Transverse colon (tissue), 3 donors: Measurements from ENCODE around the gene OSBPL10.

Source experiments
- EP300 ChIP-seq: sonication (generic); formaldehyde crosslinking; IDR thresholded peaks from one replicate; pipeline ENCODE4 v1.6.1; 2017; ENCODE audit warnings: antibody characterized with exemption, low read depth
- POLR2AphosphoS5 ChIP-seq, 3 donors: sonication (generic); formaldehyde crosslinking; IDR thresholded peaks; one replicate each; pipeline ENCODE4 v1.6.1; 2016; ENCODE audit warnings: antibody characterized with exemption in 3 of 3

- no peak for TF ChIP-seq POLR2AphosphoS5 (IDR thresholded peaks at IDR 0.05)
- no peak for TF ChIP-seq EP300
These were observed 367.9 kb downstream of the OSBPL10 start for GRCh38 chr3:31613177-31613576.
